HL-60 (cell line): Measurements from ENCODE around the gene ZDHHC16.
A peak's percentile ranks its signal among the peaks of the same experiment; 100 is the strongest.

ENCODE experiments used
- DNase-seq, 2 experiments: peaks; one replicate each; pipeline ENCODE4 v3.0.0-alpha.2; 2010 to 2020; ENCODE audit warnings: low read depth in 1 of 2, low spot score in 1 of 2
- H3K27ac ChIP-seq: fragments of 250-450 bp; sonication (Bioruptor Pico); replicated peaks from 2 replicates; pipeline ENCODE4 v1.5.1; 2020; ENCODE audit warnings: mild to moderate bottlenecking, moderate library complexity
- H3K27me3 ChIP-seq: fragments of 250-450 bp; sonication (Bioruptor Pico); 2 replicates; pipeline ENCODE4 v1.5.1; 2021; ENCODE audit warnings: mild to moderate bottlenecking, moderate library complexity; ENCODE audit not compliant: insufficient read depth, poor library complexity, severe bottlenecking
- H3K4me3 ChIP-seq: replicated peaks from 2 replicates; pipeline ENCODE4 v1.5.1; 2011; ENCODE audit warnings: mild to moderate bottlenecking, control low read depth, low read length; ENCODE audit not compliant: insufficient read depth
- GABPA ChIP-seq: IDR thresholded peaks from 2 replicates; pipeline ENCODE4 v1.6.1; 2012; ENCODE audit warnings: low read depth
- POLR2AphosphoS5 ChIP-seq: IDR thresholded peaks from 2 replicates; pipeline ENCODE4 v1.6.1; 2012; ENCODE audit warnings: low read depth
- SPI1 ChIP-seq: IDR thresholded peaks from 2 replicates; pipeline ENCODE4 v1.6.1; 2012; ENCODE audit warnings: low read depth, mild to moderate bottlenecking, borderline replicate concordance
- TF ChIP-seq, protein P1 (sequence below): IDR thresholded peaks from one replicate; pipeline ENCODE4 v1.5.1; 2011; ENCODE audit warnings: low read length, control low read depth, inconsistent platforms; ENCODE audit not compliant: insufficient read depth
- TF ChIP-seq, protein P2 (sequence below): IDR thresholded peaks from 2 replicates; pipeline ENCODE4 v1.6.1; 2012; ENCODE audit warnings: low read depth; ENCODE audit not compliant: insufficient replicate concordance

ZDHHC16 gene

DNA sequence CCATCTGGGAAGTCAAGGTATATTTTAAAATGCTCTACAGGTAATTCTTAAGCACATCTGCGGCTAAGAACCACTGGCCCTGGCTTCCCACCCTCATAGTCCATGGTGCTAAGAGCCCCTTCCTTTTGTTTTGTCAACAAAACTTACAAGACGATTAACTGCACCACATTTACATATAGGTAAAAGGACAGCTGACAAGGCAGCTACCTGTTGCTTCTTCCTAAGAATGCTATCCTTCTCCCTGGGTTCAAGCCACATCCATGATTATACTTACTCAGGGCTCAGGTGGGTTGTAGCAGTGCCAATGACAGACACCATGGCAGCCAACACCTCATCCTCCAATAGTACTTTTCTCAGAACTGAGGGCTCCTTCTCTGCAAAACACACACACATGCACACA, 16.3 kb downstream of the ZDHHC16 start:
- DNase-seq = no peak
- TF ChIP-seq GABPA (no peak), SPI1 (no peak), POLR2AphosphoS5 (no peak)
- TF ChIP-seq, protein P1, sequence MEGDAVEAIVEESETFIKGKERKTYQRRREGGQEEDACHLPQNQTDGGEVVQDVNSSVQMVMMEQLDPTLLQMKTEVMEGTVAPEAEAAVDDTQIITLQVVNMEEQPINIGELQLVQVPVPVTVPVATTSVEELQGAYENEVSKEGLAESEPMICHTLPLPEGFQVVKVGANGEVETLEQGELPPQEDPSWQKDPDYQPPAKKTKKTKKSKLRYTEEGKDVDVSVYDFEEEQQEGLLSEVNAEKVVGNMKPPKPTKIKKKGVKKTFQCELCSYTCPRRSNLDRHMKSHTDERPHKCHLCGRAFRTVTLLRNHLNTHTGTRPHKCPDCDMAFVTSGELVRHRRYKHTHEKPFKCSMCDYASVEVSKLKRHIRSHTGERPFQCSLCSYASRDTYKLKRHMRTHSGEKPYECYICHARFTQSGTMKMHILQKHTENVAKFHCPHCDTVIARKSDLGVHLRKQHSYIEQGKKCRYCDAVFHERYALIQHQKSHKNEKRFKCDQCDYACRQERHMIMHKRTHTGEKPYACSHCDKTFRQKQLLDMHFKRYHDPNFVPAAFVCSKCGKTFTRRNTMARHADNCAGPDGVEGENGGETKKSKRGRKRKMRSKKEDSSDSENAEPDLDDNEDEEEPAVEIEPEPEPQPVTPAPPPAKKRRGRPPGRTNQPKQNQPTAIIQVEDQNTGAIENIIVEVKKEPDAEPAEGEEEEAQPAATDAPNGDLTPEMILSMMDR = no peak
- TF ChIP-seq, protein P2, sequence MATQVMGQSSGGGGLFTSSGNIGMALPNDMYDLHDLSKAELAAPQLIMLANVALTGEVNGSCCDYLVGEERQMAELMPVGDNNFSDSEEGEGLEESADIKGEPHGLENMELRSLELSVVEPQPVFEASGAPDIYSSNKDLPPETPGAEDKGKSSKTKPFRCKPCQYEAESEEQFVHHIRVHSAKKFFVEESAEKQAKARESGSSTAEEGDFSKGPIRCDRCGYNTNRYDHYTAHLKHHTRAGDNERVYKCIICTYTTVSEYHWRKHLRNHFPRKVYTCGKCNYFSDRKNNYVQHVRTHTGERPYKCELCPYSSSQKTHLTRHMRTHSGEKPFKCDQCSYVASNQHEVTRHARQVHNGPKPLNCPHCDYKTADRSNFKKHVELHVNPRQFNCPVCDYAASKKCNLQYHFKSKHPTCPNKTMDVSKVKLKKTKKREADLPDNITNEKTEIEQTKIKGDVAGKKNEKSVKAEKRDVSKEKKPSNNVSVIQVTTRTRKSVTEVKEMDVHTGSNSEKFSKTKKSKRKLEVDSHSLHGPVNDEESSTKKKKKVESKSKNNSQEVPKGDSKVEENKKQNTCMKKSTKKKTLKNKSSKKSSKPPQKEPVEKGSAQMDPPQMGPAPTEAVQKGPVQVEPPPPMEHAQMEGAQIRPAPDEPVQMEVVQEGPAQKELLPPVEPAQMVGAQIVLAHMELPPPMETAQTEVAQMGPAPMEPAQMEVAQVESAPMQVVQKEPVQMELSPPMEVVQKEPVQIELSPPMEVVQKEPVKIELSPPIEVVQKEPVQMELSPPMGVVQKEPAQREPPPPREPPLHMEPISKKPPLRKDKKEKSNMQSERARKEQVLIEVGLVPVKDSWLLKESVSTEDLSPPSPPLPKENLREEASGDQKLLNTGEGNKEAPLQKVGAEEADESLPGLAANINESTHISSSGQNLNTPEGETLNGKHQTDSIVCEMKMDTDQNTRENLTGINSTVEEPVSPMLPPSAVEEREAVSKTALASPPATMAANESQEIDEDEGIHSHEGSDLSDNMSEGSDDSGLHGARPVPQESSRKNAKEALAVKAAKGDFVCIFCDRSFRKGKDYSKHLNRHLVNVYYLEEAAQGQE = no peak

DNA sequence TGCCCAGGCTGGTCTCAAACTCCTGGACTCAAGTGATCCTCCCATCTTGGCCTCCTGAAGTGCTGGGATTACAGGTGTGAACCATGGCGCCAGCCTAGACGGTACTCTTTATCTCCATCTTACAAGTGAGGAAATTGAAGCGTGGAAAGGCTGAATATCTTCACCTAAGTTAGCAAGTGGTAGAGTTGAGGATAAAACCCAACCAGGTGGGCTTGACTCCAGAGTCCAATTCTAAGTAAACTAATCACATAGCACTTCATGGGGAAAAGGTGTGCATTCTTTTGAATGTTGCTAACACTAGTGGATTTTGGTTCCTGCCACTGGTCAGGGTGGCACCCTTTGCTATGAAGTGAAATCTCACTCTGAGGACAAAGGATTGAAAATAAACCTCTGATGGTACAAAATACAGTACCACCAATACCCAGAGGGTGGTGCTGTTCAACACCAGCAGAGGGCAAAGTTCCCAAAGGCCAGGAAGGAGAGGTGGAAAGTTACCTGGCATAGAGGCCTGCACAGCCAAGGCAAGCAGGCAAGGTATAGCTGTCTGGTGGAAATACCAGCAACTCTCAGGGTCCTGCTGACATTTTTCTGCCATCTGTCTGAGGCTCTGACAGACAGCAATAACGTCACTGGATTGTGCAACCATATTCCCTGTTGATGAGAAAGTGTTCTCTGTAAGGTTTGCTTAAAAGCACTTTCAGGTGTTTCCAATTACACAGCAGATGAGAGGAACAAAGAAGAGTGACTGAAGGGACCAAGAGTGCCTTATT, 17.6 kb downstream of the ZDHHC16 start:
- H3K27ac ChIP-seq = no peak overlapping the region
- TF ChIP-seq, protein P1 = peak; percentile 77
- TF ChIP-seq GABPA = no peak
- TF ChIP-seq SPI1 = no peak
- peak; percentile 18 to 35 for DNase-seq

More for the DNA sequence above, 16.3 kb downstream of the ZDHHC16 start:
- Histone ChIP-seq H3K4me3 (no peak overlapping the region), H3K27me3 (no peaks in the 10 kb centered on the region), H3K27ac (no peak overlapping the region)

DNA sequence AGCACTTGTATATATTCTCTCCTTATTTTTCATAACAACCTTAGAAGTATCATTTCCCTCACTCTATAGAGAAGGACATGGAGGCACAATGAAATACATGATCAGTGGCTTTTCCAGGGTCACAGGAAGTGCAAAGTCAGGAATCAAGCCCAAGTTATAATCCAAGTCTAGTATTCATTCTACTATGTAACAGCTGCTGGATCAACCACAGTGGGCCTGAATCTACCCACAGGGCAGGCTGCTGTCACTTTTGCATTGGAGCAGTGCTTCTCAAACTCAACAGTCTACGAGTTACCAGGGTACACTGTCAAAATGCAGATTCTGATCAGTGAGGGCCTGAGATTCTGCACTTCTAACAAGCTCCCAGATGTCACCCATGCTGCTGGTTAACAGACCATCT, 18.3 kb downstream of the ZDHHC16 start:
- Histone ChIP-seq H3K27me3 (no peaks in the 10 kb centered on the region), H3K4me3 (no peak overlapping the region), H3K27ac (no peak overlapping the region)
- DNase-seq = no peak
- TF ChIP-seq GABPA = no peak
- no peak for TF ChIP-seq POLR2AphosphoS5
- TF ChIP-seq SPI1 = no peak
- TF ChIP-seq, protein P2 = no peak
- TF ChIP-seq, protein P1 = no peak

More for the DNA sequence above, 17.6 kb downstream of the ZDHHC16 start:
- Histone ChIP-seq H3K27me3 (no peaks in the 10 kb centered on the region), H3K4me3 (no peak overlapping the region)

DNA sequence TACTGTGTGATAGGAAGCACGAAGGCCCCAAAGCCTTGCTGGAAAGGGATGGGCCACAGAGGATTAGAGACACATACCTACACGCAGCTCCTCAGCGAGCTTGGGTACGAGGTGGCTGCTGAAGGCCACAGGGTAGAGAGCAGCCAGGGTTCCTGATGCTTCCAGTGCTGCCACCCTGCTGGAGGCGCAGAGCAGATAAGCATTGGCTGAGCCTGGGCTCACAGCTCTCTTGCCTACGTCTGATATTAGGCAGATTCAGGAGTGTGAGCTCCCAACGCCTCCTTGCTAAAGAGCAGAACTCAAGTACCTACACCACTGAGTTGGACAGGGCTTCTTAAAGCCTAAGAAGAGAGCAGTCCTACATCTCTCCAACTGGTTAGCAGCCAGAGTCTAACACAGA, 20.0 kb downstream of the ZDHHC16 start:
- TF ChIP-seq, protein P2 = no peak
- TF ChIP-seq, protein P1 = no peak
- no peak for TF ChIP-seq POLR2AphosphoS5
- no peak for TF ChIP-seq SPI1
- no peak for TF ChIP-seq GABPA
- no peak overlapping the region for H3K4me3 ChIP-seq

More for the DNA sequence above, 20.0 kb downstream of the ZDHHC16 start:
- Histone ChIP-seq H3K27ac (no peak overlapping the region), H3K27me3 (no peaks in the 10 kb centered on the region)
- DNase-seq = no peak
